HCT116 (cell line): ENCODE results near the gene CLC. TPM values are rescaled to one million over a fixed set of nuclear protein-coding genes. Genes with fewer than 3 reads are reported as not detected.

Source experiments
- ATAC-seq: fragments of 200-7000 bp; cut with Tn5 transposase; 2 replicates; pipeline ENCODE4 v1.9.1; 2020; ENCODE audit warnings: mild to moderate bottlenecking, moderate library complexity
- BruUV-seq: library from RNA; stranded (reverse); fragments of 400-500 nt; replicated peaks from 2 replicates; lab custom pipeline; 2021; lab: Mats Ljungman, UMichigan
- CTCF ChIA-PET: fragments of 300-600 bp; sonication (Branson Sonifier 250); formaldehyde crosslinking; loops from one replicate; lab custom pipeline; 2021; ENCODE audit warnings: antibody characterized with exemption; lab: Charles Lee
- POLR2A ChIA-PET: fragments of 300-600, 350-600 bp; sonication (Branson Sonifier 250); formaldehyde crosslinking; loops from one replicate; lab custom pipeline; 2021; ENCODE audit warnings: antibody characterized with exemption; lab: Charles Lee
- RAD21 ChIA-PET, 2 experiments: fragments of 300-600 bp; sonication (Branson Sonifier 250); formaldehyde crosslinking; loops; one replicate each; lab custom pipeline; 2023; ENCODE audit warnings: low total read pairs in 2 of 2; ENCODE audit not compliant: uncharacterized antibody in 2 of 2, unreplicated experiment in 2 of 2, low non-redundant PET in 1 of 2; lab: Charles Lee
- DNase-seq: peaks from one replicate; pipeline ENCODE4 v3.0.0-alpha.2; 2010; ENCODE audit warnings: low read depth, low spot score
- H2AFZ ChIP-seq: fragments of 200-600 bp; shearing (Covaris generic), sonication (generic); 2 replicates; pipeline ENCODE4 v1.6.1; 2017; ENCODE audit warnings: low read depth, mixed run types, mixed read lengths, antibody characterized with exemption, low read length; ENCODE audit not compliant: poor library complexity, severe bottlenecking
- H3K27ac ChIP-seq: 2 replicates; pipeline ENCODE4 v1.5.1; 2012; ENCODE audit warnings: low read depth, low read length
- H3K27me3 ChIP-seq: fragments of 200-600 bp; sonication (generic); 2 replicates; pipeline ENCODE4 v1.6.1; 2016; ENCODE audit warnings: mixed run types, low read length, mixed read lengths; ENCODE audit not compliant: insufficient read depth
- H3K36me3 ChIP-seq, 2 experiments: fragments of 200-500 bp in 1 of 2; fragments of 200-600 bp in 1 of 2; sonication (Bioruptor generic) in 1 of 2; sonication (generic) in 1 of 2; 2 replicates each; pipeline versions ENCODE4 v1.5.1 to v1.6.1; 2014 to 2016; ENCODE audit warnings: low read length in 2 of 2, inconsistent platforms in 1 of 2, mixed read lengths in 1 of 2, mixed run types in 1 of 2; ENCODE audit not compliant: insufficient read depth in 2 of 2, control insufficient read depth in 1 of 2
- H3K4me1 ChIP-seq, 2 experiments: fragments of 200-600 bp in 1 of 2; sonication (generic) in 1 of 2; 2 replicates each; pipeline versions ENCODE4 v1.5.1 to v1.6.1; 2012 to 2017; ENCODE audit warnings: low read length in 2 of 2, inconsistent platforms in 1 of 2, mild to moderate bottlenecking in 1 of 2, mixed read lengths in 1 of 2, mixed run types in 1 of 2, moderate library complexity in 1 of 2; ENCODE audit not compliant: insufficient read depth in 2 of 2, control insufficient read depth in 1 of 2
- H3K4me2 ChIP-seq: fragments of 200-600 bp; sonication (generic); 2 replicates; pipeline ENCODE4 v1.6.1; 2017; ENCODE audit warnings: mixed run types, low read length, mixed read lengths
- H3K4me3 ChIP-seq, 2 experiments: fragments of 200-600 bp in 1 of 2; sonication (generic) in 1 of 2; replicated peaks in 1 of 2; 2 replicates each; pipeline ENCODE4 v1.5.1; 2011 to 2016; ENCODE audit warnings: low read length in 2 of 2, control low read depth in 1 of 2, low read depth in 1 of 2, mild to moderate bottlenecking in 1 of 2, mixed read lengths in 1 of 2, mixed run types in 1 of 2
- H3K79me2 ChIP-seq: fragments of 200-600 bp; sonication (generic); 2 replicates; pipeline ENCODE4 v1.6.1; 2017; ENCODE audit warnings: mild to moderate bottlenecking, mixed run types, low read length, moderate library complexity, mixed read lengths; ENCODE audit not compliant: insufficient read depth
- H3K9ac ChIP-seq: fragments of 200-600 bp; sonication (generic); 2 replicates; pipeline ENCODE4 v1.6.1; 2016; ENCODE audit warnings: low read length, mixed read lengths
- H3K9me2 ChIP-seq: fragments of 200-600 bp; sonication (generic), shearing (Covaris generic); 2 replicates; pipeline ENCODE4 v1.6.1; 2017; ENCODE audit warnings: mixed run types, mild to moderate bottlenecking, moderate library complexity; ENCODE audit not compliant: insufficient read depth
- H3K9me3 ChIP-seq, 2 experiments: fragments of 200-500 bp in 1 of 2; fragments of 200-600 bp in 1 of 2; sonication (Bioruptor generic) in 1 of 2; sonication (generic) in 1 of 2; 2 replicates each; pipeline ENCODE4 v1.6.1; 2014 to 2017; ENCODE audit warnings: low read length in 2 of 2, mixed read lengths in 2 of 2, inconsistent platforms in 1 of 2, low read depth in 1 of 2, mild to moderate bottlenecking in 1 of 2, mixed run types in 1 of 2, moderate library complexity in 1 of 2; ENCODE audit not compliant: control insufficient read depth in 1 of 2, insufficient read depth in 1 of 2
- H4K20me1 ChIP-seq: fragments of 200-600 bp; sonication (generic), shearing (Covaris generic); 2 replicates; pipeline ENCODE4 v1.6.1; 2017; ENCODE audit warnings: mixed run types, mild to moderate bottlenecking, moderate library complexity; ENCODE audit not compliant: insufficient read depth
- ATF3 ChIP-seq: IDR thresholded peaks from 2 replicates; pipeline ENCODE4 v1.6.1; 2012
- CBX3 ChIP-seq: IDR thresholded peaks from 2 replicates; pipeline ENCODE4 v1.6.1; 2012; ENCODE audit warnings: low read depth
- CEBPB ChIP-seq: IDR thresholded peaks from 2 replicates; pipeline ENCODE4 v1.6.1; 2012; ENCODE audit warnings: low read depth
- EGR1 ChIP-seq: IDR thresholded peaks from 2 replicates; pipeline ENCODE4 v1.6.1; 2012; ENCODE audit warnings: low read depth
- EZH2 ChIP-seq: fragments of 200-600 bp; sonication (generic); IDR thresholded peaks from 2 replicates; pipeline ENCODE4 v1.6.1; 2017; ENCODE audit warnings: antibody characterized with exemption, mixed run types
- EZH2phosphoT487 ChIP-seq: fragments of 200-600 bp; IDR thresholded peaks from 2 replicates; pipeline ENCODE4 v1.6.1; 2018; ENCODE audit warnings: antibody characterized with exemption, borderline replicate concordance
- MAX ChIP-seq: IDR thresholded peaks from 2 replicates; pipeline ENCODE4 v1.6.1; 2012
- POLR2A ChIP-seq: IDR thresholded peaks from 2 replicates; pipeline ENCODE4 v1.7.0; 2011; ENCODE audit warnings: borderline replicate concordance; ENCODE audit not compliant: insufficient read depth, insufficient read length; ENCODE audit errors: extremely low read depth
- POLR2AphosphoS5 ChIP-seq: IDR thresholded peaks from 2 replicates; pipeline ENCODE4 v1.6.1; 2011; ENCODE audit warnings: mild to moderate bottlenecking, low read depth, low read length, moderate library complexity
- RAD21 ChIP-seq: IDR thresholded peaks from 2 replicates; pipeline ENCODE4 v1.6.1; 2012; ENCODE audit warnings: low read depth, mild to moderate bottlenecking
- TCF7L2 ChIP-seq: IDR thresholded peaks from 2 replicates; pipeline ENCODE4 v1.7.0; 2011; ENCODE audit warnings: borderline replicate concordance, inconsistent platforms; ENCODE audit not compliant: insufficient read depth, insufficient read length; ENCODE audit errors: extremely low read depth
- YY1 ChIP-seq: IDR thresholded peaks from 2 replicates; pipeline ENCODE4 v1.6.1; 2011; ENCODE audit warnings: low read length, low read depth, moderate library complexity, mild to moderate bottlenecking; ENCODE audit not compliant: insufficient replicate concordance; ENCODE audit errors: extremely low read depth
- ZFX ChIP-seq: fragments of 450-650 bp; IDR thresholded peaks from 2 replicates; pipeline ENCODE4 v1.6.1; 2017
- ZNF274 ChIP-seq: fragments of 200-500 bp; sonication (Bioruptor generic); IDR thresholded peaks from 2 replicates; pipeline ENCODE4 v1.6.1; 2014; ENCODE audit warnings: mild to moderate bottlenecking, low read depth, low read length, inconsistent platforms
- intact Hi-C: fragments of 100-400 bp; cut with micrococcal nuclease; formaldehyde crosslinking; loops from 2 replicates; pipeline ENCODE4 v1.10.0; 2022
- total RNA-seq: library from RNA; stranded (reverse); gene quantifications from one replicate; pipeline ENCODE4 v1.2.1, GENCODE V29; 2021; ENCODE audit not compliant: unreplicated experiment
- TF ChIP-seq, protein P1 (sequence below): IDR thresholded peaks from 2 replicates; pipeline ENCODE4 v1.6.1; 2011; ENCODE audit warnings: mild to moderate bottlenecking, low read length, moderate library complexity; ENCODE audit not compliant: insufficient replicate concordance; ENCODE audit errors: extremely low read depth

CLC gene
- total RNA-seq, 1 experiment from 2014 or later, result not detected

DNA sequence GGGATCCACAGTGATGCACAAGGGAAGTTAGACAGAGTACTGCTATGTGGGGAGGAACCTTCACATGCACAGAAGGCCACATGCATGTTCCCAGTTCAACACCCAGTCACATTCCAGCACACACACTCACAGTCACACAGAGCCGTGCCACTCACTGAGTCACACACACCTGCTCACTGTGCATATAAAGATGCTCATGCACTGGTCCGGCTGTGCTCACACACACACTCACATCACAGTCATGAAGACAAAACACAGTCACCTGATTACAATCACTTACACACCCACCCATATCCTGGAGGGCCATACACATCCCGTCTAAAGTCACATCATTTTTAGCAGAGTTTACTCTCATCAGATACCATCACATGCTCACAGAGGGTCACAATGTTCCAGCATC lies 478 bp downstream of the CLC start:
- no peak overlapping the region for H2AFZ ChIP-seq
- no peaks in the 10 kb centered on the region for H3K9me3 ChIP-seq
- ChIA-PET CTCF (no interaction called here), POLR2A (no interaction called here), RAD21 (no interaction called here)
- no peak for DNase-seq
- no peak overlapping the region for H3K27ac ChIP-seq
- no peak for ATAC-seq
- H3K9ac ChIP-seq, result no peak overlapping the region
- TF ChIP-seq, protein P1, sequence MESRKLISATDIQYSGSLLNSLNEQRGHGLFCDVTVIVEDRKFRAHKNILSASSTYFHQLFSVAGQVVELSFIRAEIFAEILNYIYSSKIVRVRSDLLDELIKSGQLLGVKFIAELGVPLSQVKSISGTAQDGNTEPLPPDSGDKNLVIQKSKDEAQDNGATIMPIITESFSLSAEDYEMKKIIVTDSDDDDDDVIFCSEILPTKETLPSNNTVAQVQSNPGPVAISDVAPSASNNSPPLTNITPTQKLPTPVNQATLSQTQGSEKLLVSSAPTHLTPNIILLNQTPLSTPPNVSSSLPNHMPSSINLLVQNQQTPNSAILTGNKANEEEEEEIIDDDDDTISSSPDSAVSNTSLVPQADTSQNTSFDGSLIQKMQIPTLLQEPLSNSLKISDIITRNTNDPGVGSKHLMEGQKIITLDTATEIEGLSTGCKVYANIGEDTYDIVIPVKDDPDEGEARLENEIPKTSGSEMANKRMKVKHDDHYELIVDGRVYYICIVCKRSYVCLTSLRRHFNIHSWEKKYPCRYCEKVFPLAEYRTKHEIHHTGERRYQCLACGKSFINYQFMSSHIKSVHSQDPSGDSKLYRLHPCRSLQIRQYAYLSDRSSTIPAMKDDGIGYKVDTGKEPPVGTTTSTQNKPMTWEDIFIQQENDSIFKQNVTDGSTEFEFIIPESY, result no peak
- TF ChIP-seq ZNF274, result no peak
- no peak for TF ChIP-seq EZH2
- no peak for TF ChIP-seq POLR2A
- TF ChIP-seq MAX, result no peak
- TF ChIP-seq CEBPB, result no peak
- TF ChIP-seq ZFX, result no peak
- no peak for TF ChIP-seq RAD21
- TF ChIP-seq CBX3, result no peak
- TF ChIP-seq YY1, result no peak
- TF ChIP-seq EZH2phosphoT487, result no peak
- no peak for TF ChIP-seq ATF3
- no peak for TF ChIP-seq POLR2AphosphoS5
- TF ChIP-seq TCF7L2, result no peak
- TF ChIP-seq EGR1, result no peak
- H3K4me1 ChIP-seq, result no peaks in the 10 kb centered on the region
- H3K4me3 ChIP-seq, result no peak overlapping the region
- BruUV-seq, result no TSS peak
- no peaks in the 10 kb centered on the region for H4K20me1 ChIP-seq
- intact Hi-C loops, result no loop called here
- no peaks in the 10 kb centered on the region for H3K9me2 ChIP-seq
- H3K27me3 ChIP-seq, result peaks cover 71% of the 10 kb centered on the region
- H3K4me2 ChIP-seq, result no peak overlapping the region
- H3K79me2 ChIP-seq, result no peaks in the 10 kb centered on the region
- H3K36me3 ChIP-seq, result no peaks in the 10 kb centered on the region
